Astrocyte of the cerebellum (primary cell): ENCODE data around the gene ARMS2.

Source experiments
- DNase-seq: peaks from one replicate; pipeline ENCODE4 v3.0.0-alpha.2; 2011; ENCODE audit warnings: low read depth
- H3K4me3 ChIP-seq: 2 replicates; pipeline ENCODE4 v1.5.1; 2011; ENCODE audit warnings: mild to moderate bottlenecking, low read depth, low read length, moderate library complexity
- CTCF ChIP-seq: IDR thresholded peaks from 2 replicates; pipeline ENCODE4 v1.5.1; 2012; ENCODE audit warnings: low read length, low read depth, moderate library complexity, mild to moderate bottlenecking; ENCODE audit errors: missing control alignments
- in situ Hi-C: cut with HindIII; loops from 2 replicates; pipeline ENCODE4 v1.10.0; 2017; ENCODE audit warnings: low sequenced_read_pairs

Gene ARMS2

GRCh38 chr10:122490786-122491680, 36.6 kb downstream of the ARMS2 start:
- in situ Hi-C loops = no loop called here
- no peak for DNase-seq
- no peak for TF ChIP-seq CTCF
- no peak overlapping the region for H3K4me3 ChIP-seq

GRCh38 chr10:122492006-122492405, 37.6 kb downstream of the ARMS2 start:
- in situ Hi-C loops = no loop called here
- no peak for TF ChIP-seq CTCF
- no peak for DNase-seq
- no peak overlapping the region for H3K4me3 ChIP-seq

DNA sequence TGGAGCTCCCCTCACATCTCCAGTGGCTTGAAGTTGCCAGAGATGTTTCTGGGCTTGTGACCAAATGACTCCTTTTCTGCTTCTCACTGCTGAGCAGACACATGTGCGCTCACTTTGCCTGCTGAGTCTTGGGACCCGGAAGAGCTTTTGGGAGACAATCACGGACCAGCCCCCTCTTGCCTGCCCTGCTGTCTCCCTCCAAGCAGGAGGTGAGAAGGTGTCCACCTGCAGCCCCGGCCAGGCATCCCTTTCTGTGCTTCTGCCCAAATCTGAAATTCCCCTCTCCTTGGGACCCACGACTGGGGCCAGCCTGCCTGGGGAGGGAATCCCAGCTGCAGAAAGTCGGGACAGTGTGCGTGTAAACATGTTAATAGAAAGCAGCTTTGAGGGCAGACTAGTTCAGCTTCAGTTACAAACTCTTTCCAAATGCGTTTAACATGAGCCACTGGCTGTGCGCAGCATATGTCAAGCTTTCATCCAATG, 38.6 kb downstream of the ARMS2 start:
- in situ Hi-C loops = no loop called here

GRCh38 chr10:122493761-122494160, 39.3 kb downstream of the ARMS2 start:
- no peak for TF ChIP-seq CTCF
- in situ Hi-C loops = no loop called here
- H3K4me3 ChIP-seq = no peak overlapping the region
- DNase-seq = no peak

More for the DNA sequence above, 38.6 kb downstream of the ARMS2 start:
- no peak overlapping the region for H3K4me3 ChIP-seq
- TF ChIP-seq CTCF = no peak
- DNase-seq = no peak

- H3K4me3 ChIP-seq = no peak overlapping the region
- no peak for TF ChIP-seq CTCF
- in situ Hi-C loops = no loop called here
- DNase-seq = no peak
These were observed 39.8 kb downstream of the ARMS2 start for GRCh38 chr10:122494173-122494820.

DNA sequence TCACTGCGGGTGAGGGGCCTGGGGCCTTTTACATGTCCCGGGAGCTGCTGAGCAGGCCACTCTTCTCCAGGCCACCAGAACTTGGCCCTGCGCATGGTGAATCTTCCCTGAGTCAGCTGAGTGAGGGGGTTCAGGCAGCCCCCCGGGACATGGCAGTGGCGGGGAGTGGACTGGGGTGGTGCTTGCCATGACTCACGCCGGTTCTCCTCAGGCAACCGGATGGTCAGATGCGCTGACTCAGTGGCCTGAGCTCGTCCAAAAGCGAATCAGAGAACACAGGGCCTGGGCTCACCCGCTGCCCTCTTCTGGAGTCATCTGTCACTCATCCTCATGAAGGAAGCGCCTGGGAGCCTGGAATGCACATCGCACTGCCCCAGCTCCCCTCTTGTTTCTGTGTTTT, 40.4 kb downstream of the ARMS2 start:
- no peak overlapping the region for H3K4me3 ChIP-seq
- in situ Hi-C loops = no loop called here
- DNase-seq = no peak

More for the DNA sequence above, 40.4 kb downstream of the ARMS2 start:
- no peak for TF ChIP-seq CTCF
